HL-60 (cell line): ENCODE measurements around the gene NDUFC2.

Experiments
- CTCF ChIP-seq: IDR thresholded peaks from one replicate; pipeline ENCODE4 v1.5.1; 2011; ENCODE audit warnings: low read length, control low read depth, inconsistent platforms; ENCODE audit not compliant: insufficient read depth
- GABPA ChIP-seq: IDR thresholded peaks from 2 replicates; pipeline ENCODE4 v1.6.1; 2012; ENCODE audit warnings: low read depth
- POLR2AphosphoS5 ChIP-seq: IDR thresholded peaks from 2 replicates; pipeline ENCODE4 v1.6.1; 2012; ENCODE audit warnings: low read depth

GRCh38 chr11:78111298-78111697 is 31.6 kb upstream of the NDUFC2 start:
- no peak for TF ChIP-seq CTCF
- no peak for TF ChIP-seq POLR2AphosphoS5
- no peak for TF ChIP-seq GABPA
